Measurements from ENCODE around the gene TBL1Y.

The TBL1Y gene

GRCh38 chrY:6967736-6968135, 57.2 kb downstream of the TBL1Y start:
- H3K36me3 ChIP-seq (ENCODE audit: insufficient read depth, low read length), result no peaks in the 10 kb centered on the region
- no peaks in the 10 kb centered on the region for H4K20me1 ChIP-seq (ENCODE audit: insufficient read depth, low read length, poor library complexity, severe bottlenecking)
- H3K9ac ChIP-seq (ENCODE audit: low read depth, low read length, poor library complexity, severe bottlenecking), result no peak overlapping the region
- H3K9me2 ChIP-seq (replicated peaks; ENCODE audit: low read depth, low read length), result no peaks in the 10 kb centered on the region
- H3K4me1 ChIP-seq (ENCODE audit: insufficient read depth, low read length, poor library complexity, severe bottlenecking), result no peaks in the 10 kb centered on the region
- H3K4me2 ChIP-seq (ENCODE audit: low read depth, low read length, poor library complexity, severe bottlenecking), result no peak overlapping the region
- no peaks in the 10 kb centered on the region for H3K79me2 ChIP-seq (ENCODE audit: insufficient read depth, low read length)
- no peak overlapping the region for H2AFZ ChIP-seq (ENCODE audit: low read length)
- no peak for TF ChIP-seq EZH2phosphoT487 (IDR thresholded peaks at IDR 0.05; ENCODE audit: borderline replicate concordance)
- TF ChIP-seq, protein P1, sequence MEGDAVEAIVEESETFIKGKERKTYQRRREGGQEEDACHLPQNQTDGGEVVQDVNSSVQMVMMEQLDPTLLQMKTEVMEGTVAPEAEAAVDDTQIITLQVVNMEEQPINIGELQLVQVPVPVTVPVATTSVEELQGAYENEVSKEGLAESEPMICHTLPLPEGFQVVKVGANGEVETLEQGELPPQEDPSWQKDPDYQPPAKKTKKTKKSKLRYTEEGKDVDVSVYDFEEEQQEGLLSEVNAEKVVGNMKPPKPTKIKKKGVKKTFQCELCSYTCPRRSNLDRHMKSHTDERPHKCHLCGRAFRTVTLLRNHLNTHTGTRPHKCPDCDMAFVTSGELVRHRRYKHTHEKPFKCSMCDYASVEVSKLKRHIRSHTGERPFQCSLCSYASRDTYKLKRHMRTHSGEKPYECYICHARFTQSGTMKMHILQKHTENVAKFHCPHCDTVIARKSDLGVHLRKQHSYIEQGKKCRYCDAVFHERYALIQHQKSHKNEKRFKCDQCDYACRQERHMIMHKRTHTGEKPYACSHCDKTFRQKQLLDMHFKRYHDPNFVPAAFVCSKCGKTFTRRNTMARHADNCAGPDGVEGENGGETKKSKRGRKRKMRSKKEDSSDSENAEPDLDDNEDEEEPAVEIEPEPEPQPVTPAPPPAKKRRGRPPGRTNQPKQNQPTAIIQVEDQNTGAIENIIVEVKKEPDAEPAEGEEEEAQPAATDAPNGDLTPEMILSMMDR (conservative IDR thresholded peaks at IDR 0.05; ENCODE audit: low read length), result no peak
- no peaks in the 10 kb centered on the region for H3K9me3 ChIP-seq (ENCODE audit: insufficient read depth, low read depth, low read length)
- no peaks in the 10 kb centered on the region for H3F3A ChIP-seq (ENCODE audit: low read depth)
- no peaks in the 10 kb centered on the region for H3K27me3 ChIP-seq (ENCODE audit: insufficient read depth, low read length, poor library complexity, severe bottlenecking)
- no peak overlapping the region for H3K4me3 ChIP-seq (ENCODE audit: low read length, poor library complexity, severe bottlenecking)

- no peak overlapping the region for H2AFZ ChIP-seq (ENCODE audit: low read length)
- no peak overlapping the region for H3K4me3 ChIP-seq (ENCODE audit: low read length, poor library complexity, severe bottlenecking)
- no peaks in the 10 kb centered on the region for H3K4me1 ChIP-seq (ENCODE audit: insufficient read depth, low read length, poor library complexity, severe bottlenecking)
- no peak overlapping the region for H3K9ac ChIP-seq (ENCODE audit: low read depth, low read length, poor library complexity, severe bottlenecking)
- no peak overlapping the region for H3K4me2 ChIP-seq (ENCODE audit: low read depth, low read length, poor library complexity, severe bottlenecking)
- no peaks in the 10 kb centered on the region for H4K20me1 ChIP-seq (ENCODE audit: insufficient read depth, low read length, poor library complexity, severe bottlenecking)
- TF ChIP-seq, protein P1 (conservative IDR thresholded peaks at IDR 0.05; ENCODE audit: low read length), result no peak
- TF ChIP-seq EZH2phosphoT487 (IDR thresholded peaks at IDR 0.05; ENCODE audit: borderline replicate concordance), result no peak
- H3K79me2 ChIP-seq (ENCODE audit: insufficient read depth, low read length), result no peaks in the 10 kb centered on the region
- H3K9me2 ChIP-seq (replicated peaks; ENCODE audit: low read depth, low read length), result no peaks in the 10 kb centered on the region
- H3K36me3 ChIP-seq (ENCODE audit: insufficient read depth, low read length), result no peaks in the 10 kb centered on the region
- no peaks in the 10 kb centered on the region for H3K9me3 ChIP-seq (ENCODE audit: insufficient read depth, low read depth, low read length)
- H3K27me3 ChIP-seq (ENCODE audit: insufficient read depth, low read length, poor library complexity, severe bottlenecking), result no peaks in the 10 kb centered on the region
- no peaks in the 10 kb centered on the region for H3F3A ChIP-seq (ENCODE audit: low read depth)
Measured at GRCh38 chrY:6968191-6968590, 57.7 kb downstream of the TBL1Y start.

- H3K9me3 ChIP-seq (ENCODE audit: insufficient read depth, low read depth, low read length), result no peaks in the 10 kb centered on the region
- no peak overlapping the region for H3K4me3 ChIP-seq (ENCODE audit: low read length, poor library complexity, severe bottlenecking)
- no peaks in the 10 kb centered on the region for H3K36me3 ChIP-seq (ENCODE audit: insufficient read depth, low read length)
- no peaks in the 10 kb centered on the region for H3K9me2 ChIP-seq (replicated peaks; ENCODE audit: low read depth, low read length)
- H3K4me1 ChIP-seq (ENCODE audit: insufficient read depth, low read length, poor library complexity, severe bottlenecking), result no peaks in the 10 kb centered on the region
- H3K27me3 ChIP-seq (ENCODE audit: insufficient read depth, low read length, poor library complexity, severe bottlenecking), result no peaks in the 10 kb centered on the region
- H3K79me2 ChIP-seq (ENCODE audit: insufficient read depth, low read length), result no peaks in the 10 kb centered on the region
- no peak overlapping the region for H3K9ac ChIP-seq (ENCODE audit: low read depth, low read length, poor library complexity, severe bottlenecking)
- no peaks in the 10 kb centered on the region for H4K20me1 ChIP-seq (ENCODE audit: insufficient read depth, low read length, poor library complexity, severe bottlenecking)
- no peaks in the 10 kb centered on the region for H3F3A ChIP-seq (ENCODE audit: low read depth)
- no peak overlapping the region for H3K4me2 ChIP-seq (ENCODE audit: low read depth, low read length, poor library complexity, severe bottlenecking)
- no peak for TF ChIP-seq EZH2phosphoT487 (IDR thresholded peaks at IDR 0.05; ENCODE audit: borderline replicate concordance)
- TF ChIP-seq, protein P1 (conservative IDR thresholded peaks at IDR 0.05; ENCODE audit: low read length), result no peak
- no peak overlapping the region for H2AFZ ChIP-seq (ENCODE audit: low read length)
Measured at GRCh38 chrY:6972271-6972887, 61.9 kb downstream of the TBL1Y start.

Measured in Loucy (cell line).